RWPE1 (cell line): ENCODE data around the gene ERLIN1.

ENCODE experiments used
- CTCF ChIA-PET: fragments of 350-600 bp; sonication (Branson Sonifier 250); formaldehyde crosslinking; extraction: SDS; loops from one replicate; lab custom pipeline; 2021; lab: Yijun Ruan, JAX
- POLR2A ChIA-PET: fragments of 400-600 bp; formaldehyde crosslinking; extraction: SDS; loops from one replicate; lab custom pipeline; 2020; ENCODE audit warnings: antibody characterized with exemption; ENCODE audit not compliant: low non-redundant PET; lab: Yijun Ruan, JAX
- DNase-seq: peaks from one replicate; pipeline ENCODE4 v3.0.0; 2012; ENCODE audit warnings: low spot score
- H3K27ac ChIP-seq: fragments of 450-650 bp; 2 replicates; pipeline ENCODE4 v1.5.1; 2017
- CTCF ChIP-seq: fragments of 450-650 bp; conservative IDR thresholded peaks from 2 replicates; pipeline ENCODE4 v1.5.1; 2017; ENCODE audit warnings: low read depth, mild to moderate bottlenecking

ERLIN1 gene

GRCh38 chr10:100209303-100209702 lies 23.5 kb upstream of the ERLIN1 start:
- POLR2A ChIA-PET: no interaction called here
- no peak overlapping the region for H3K27ac ChIP-seq
- TF ChIP-seq CTCF: no peak
- CTCF ChIA-PET: no interaction called here
- no peak for DNase-seq

- no peak overlapping the region for H3K27ac ChIP-seq
- no peak for DNase-seq
- TF ChIP-seq CTCF: no peak
- POLR2A ChIA-PET: no interaction called here
- CTCF ChIA-PET: no interaction called here
Observed at GRCh38 chr10:100208276-100208675, 22.4 kb upstream of the ERLIN1 start.

GRCh38 chr10:100204370-100204769 lies 18.5 kb upstream of the ERLIN1 start:
- ChIA-PET POLR2A (no interaction called here), CTCF (interaction anchor here (0.7 to 1.0 kb wide), 2 partner anchors 9 to 105 kb away, joined by 3 read pairs; no protein-coding TSS in a partner anchor)
- H3K27ac ChIP-seq: no peak overlapping the region
- DNase-seq: no peak
- no peak for TF ChIP-seq CTCF

GRCh38 chr10:100201549-100201948 lies 15.7 kb upstream of the ERLIN1 start:
- TF ChIP-seq CTCF: no peak
- POLR2A ChIA-PET: no interaction called here
- H3K27ac ChIP-seq: no peak overlapping the region
- CTCF ChIA-PET: interaction anchor here (0.8 kb wide), 1 partner anchor 276 kb away, joined by 3 read pairs; no protein-coding TSS in a partner anchor
- DNase-seq: no peak

- ChIA-PET POLR2A (no interaction called here), CTCF (interaction anchor here (0.6 to 1.4 kb wide), 3 partner anchors 9 to 618 kb away, joined by 3 to 4 read pairs (median 3); no protein-coding TSS in a partner anchor)
- no peak for DNase-seq
Observed at GRCh38 chr10:100194711-100195110, 8.9 kb upstream of the ERLIN1 start.

GRCh38 chr10:100192350-100192749 lies 6.5 kb upstream of the ERLIN1 start:
- CTCF ChIA-PET: no interaction called here
- no peak for DNase-seq
- no peak overlapping the region for H3K27ac ChIP-seq
- POLR2A ChIA-PET: no interaction called here
- no peak for TF ChIP-seq CTCF

More at GRCh38 chr10:100194711-100195110, 8.9 kb upstream of the ERLIN1 start:
- TF ChIP-seq CTCF: no peak
- H3K27ac ChIP-seq: no peak overlapping the region
